ENCODE measurements around the gene PNLIPRP1. TPM values are rescaled to one million over a fixed set of nuclear protein-coding genes. Genes with fewer than 3 reads are reported as not detected.

PNLIPRP1 gene
- total RNA-seq, 1 experiment from 2014 or later: not detected

- H3K14ac ChIP-seq (ENCODE audit: insufficient read depth, low read length): no peak overlapping the region
- H3K27me3 ChIP-seq (ENCODE audit: insufficient read depth, low read length): no peaks in the 10 kb centered on the region
- no peak overlapping the region for H2BK5ac ChIP-seq (ENCODE audit: insufficient read length, low read length)
- H2BK120ac ChIP-seq (ENCODE audit: low read depth, low read length, poor library complexity, severe bottlenecking): no peak overlapping the region
- H3K4me1 ChIP-seq (ENCODE audit: insufficient read depth, low read length): no peaks in the 10 kb centered on the region; the same call in 1 of the 2 replicates
- no CpG with 5 or more reads among the region's 5 CpGs for WGBS (ENCODE audit: extremely low coverage, insufficient read length, low lambda C conversion rate)
- no peak overlapping the region for H4K8ac ChIP-seq (replicated peaks; ENCODE audit: insufficient read length, low read depth, low read length)
- no peaks in the 10 kb centered on the region for H3K4me1 Mint-ChIP-seq
- H3K18ac ChIP-seq (ENCODE audit: insufficient read length, low read depth, low read length): no peak overlapping the region
- no peak for DNase-seq
- H2AFZ ChIP-seq (ENCODE audit: low read length): no peak overlapping the region
- no peak overlapping the region for H3K27ac ChIP-seq (ENCODE audit: insufficient read length, low read depth, low read length)
- no peak overlapping the region for H2AK5ac ChIP-seq (ENCODE audit: insufficient read length, low read length)
- H3K9me3 ChIP-seq (ENCODE audit: control insufficient read depth, low read depth, low read length): no peaks in the 10 kb centered on the region
- no peak overlapping the region for H3K4me3 Mint-ChIP-seq
- H3K27me3 Mint-ChIP-seq (ENCODE audit: low read depth): no peaks in the 10 kb centered on the region
- H3K56ac ChIP-seq (ENCODE audit: insufficient read length, low read depth, low read length): no peak overlapping the region
- no peak overlapping the region for H2BK20ac ChIP-seq (ENCODE audit: low read depth, low read length, poor library complexity, severe bottlenecking)
- H3K79me1 ChIP-seq (ENCODE audit: insufficient read depth, low read depth, low read length, poor library complexity, severe bottlenecking): no peaks in the 10 kb centered on the region
- H2BK15ac ChIP-seq (ENCODE audit: low read depth, low read length): no peak overlapping the region
- H3K27ac Mint-ChIP-seq: no peak overlapping the region; a peak in 1 of 7 replicates
- H4K91ac ChIP-seq (ENCODE audit: insufficient read length, low read depth, low read length): no peak overlapping the region
- H3T11ph ChIP-seq (ENCODE audit: low read length): no peak overlapping the region
- H3K9me3 Mint-ChIP-seq: no peaks in the 10 kb centered on the region
- no peaks in the 10 kb centered on the region for H3K23me2 ChIP-seq (ENCODE audit: insufficient read length, low read depth, low read length, poor library complexity, severe bottlenecking)
- H2BK12ac ChIP-seq (ENCODE audit: insufficient read length, low read depth, low read length): no peak overlapping the region
- TF ChIP-seq, protein P1, sequence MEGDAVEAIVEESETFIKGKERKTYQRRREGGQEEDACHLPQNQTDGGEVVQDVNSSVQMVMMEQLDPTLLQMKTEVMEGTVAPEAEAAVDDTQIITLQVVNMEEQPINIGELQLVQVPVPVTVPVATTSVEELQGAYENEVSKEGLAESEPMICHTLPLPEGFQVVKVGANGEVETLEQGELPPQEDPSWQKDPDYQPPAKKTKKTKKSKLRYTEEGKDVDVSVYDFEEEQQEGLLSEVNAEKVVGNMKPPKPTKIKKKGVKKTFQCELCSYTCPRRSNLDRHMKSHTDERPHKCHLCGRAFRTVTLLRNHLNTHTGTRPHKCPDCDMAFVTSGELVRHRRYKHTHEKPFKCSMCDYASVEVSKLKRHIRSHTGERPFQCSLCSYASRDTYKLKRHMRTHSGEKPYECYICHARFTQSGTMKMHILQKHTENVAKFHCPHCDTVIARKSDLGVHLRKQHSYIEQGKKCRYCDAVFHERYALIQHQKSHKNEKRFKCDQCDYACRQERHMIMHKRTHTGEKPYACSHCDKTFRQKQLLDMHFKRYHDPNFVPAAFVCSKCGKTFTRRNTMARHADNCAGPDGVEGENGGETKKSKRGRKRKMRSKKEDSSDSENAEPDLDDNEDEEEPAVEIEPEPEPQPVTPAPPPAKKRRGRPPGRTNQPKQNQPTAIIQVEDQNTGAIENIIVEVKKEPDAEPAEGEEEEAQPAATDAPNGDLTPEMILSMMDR (conservative IDR thresholded peaks at IDR 0.05): no peak
- no peak overlapping the region for H4K5ac ChIP-seq (ENCODE audit: insufficient read length, low read depth, low read length)
- H3K4ac ChIP-seq (ENCODE audit: low read depth, low read length): no peak overlapping the region
- H3K79me2 ChIP-seq (ENCODE audit: insufficient read depth, low read length): no peaks in the 10 kb centered on the region
- no peaks in the 10 kb centered on the region for H3K36me3 Mint-ChIP-seq (ENCODE audit: insufficient read depth in 1 of 3, low read depth in 3 of 3)
- H3K4me2 ChIP-seq (ENCODE audit: insufficient read depth, insufficient read length, low read length): no peak overlapping the region
- H4K20me1 ChIP-seq (ENCODE audit: control insufficient read depth, insufficient read depth, insufficient read length): no peaks in the 10 kb centered on the region
- no peak overlapping the region for H3K23ac ChIP-seq (ENCODE audit: insufficient read length, low read depth, low read length)
- H3K9ac ChIP-seq (ENCODE audit: extremely low read depth, insufficient read length, low read length): no peak overlapping the region
Measured at GRCh38 chr10:116548301-116548700, 42.5 kb upstream of the PNLIPRP1 start.

Measured in H9 (cell line).